Glutamatergic neuron (in vitro differentiated cells): ENCODE results near the gene ATP13A3. TPM values are rescaled to one million over a fixed set of nuclear protein-coding genes. Genes with fewer than 3 reads are reported as not detected.

Experiments
- DNase-seq: peaks from one replicate; pipeline ENCODE4 v3.0.0; 2022
- H3K27ac Mint-ChIP-seq: one replicate; pipeline ENCODE4 v1.8.0; 2020; ENCODE audit warnings: mild to moderate bottlenecking, mixed read lengths, inconsistent platforms; ENCODE audit not compliant: unreplicated experiment
- H3K27me3 Mint-ChIP-seq: one replicate; pipeline ENCODE4 v1.8.0; 2020; ENCODE audit warnings: mild to moderate bottlenecking, moderate library complexity, mixed read lengths, inconsistent platforms; ENCODE audit not compliant: unreplicated experiment
- H3K36me3 Mint-ChIP-seq: one replicate; pipeline ENCODE4 v1.8.0; 2020; ENCODE audit warnings: mild to moderate bottlenecking, mixed read lengths, inconsistent platforms; ENCODE audit not compliant: unreplicated experiment
- H3K4me1 Mint-ChIP-seq: one replicate; pipeline ENCODE4 v1.8.0; 2020; ENCODE audit warnings: mild to moderate bottlenecking, low read depth, mixed read lengths, inconsistent platforms; ENCODE audit not compliant: unreplicated experiment
- H3K4me3 Mint-ChIP-seq: one replicate; pipeline ENCODE4 v1.8.0; 2020; ENCODE audit warnings: mild to moderate bottlenecking, mixed read lengths, inconsistent platforms; ENCODE audit not compliant: unreplicated experiment
- H3K9me3 Mint-ChIP-seq: one replicate; pipeline ENCODE4 v1.8.0; 2020; ENCODE audit warnings: mild to moderate bottlenecking, moderate library complexity, mixed read lengths, inconsistent platforms; ENCODE audit not compliant: unreplicated experiment
- total RNA-seq: library from RNA; stranded (reverse); fragmentation: NEBNext Ultra II Directional; extraction: Animal tissue kit (Norgen Biotek cat#: 25700); gene quantifications from one replicate; pipeline ENCODE4 v1.2.1, GENCODE V29; 2021; ENCODE audit not compliant: unreplicated experiment
- TF ChIP-seq, protein P1 (sequence below): fragments of 200-600 bp; sonication (generic); IDR thresholded peaks from one replicate; pipeline ENCODE4 v1.5.0; 2021; ENCODE audit not compliant: partially characterized antibody, unreplicated experiment

ATP13A3 gene
- total RNA-seq, 1 donor from 2014 or later: 41.6 TPM

DNA sequence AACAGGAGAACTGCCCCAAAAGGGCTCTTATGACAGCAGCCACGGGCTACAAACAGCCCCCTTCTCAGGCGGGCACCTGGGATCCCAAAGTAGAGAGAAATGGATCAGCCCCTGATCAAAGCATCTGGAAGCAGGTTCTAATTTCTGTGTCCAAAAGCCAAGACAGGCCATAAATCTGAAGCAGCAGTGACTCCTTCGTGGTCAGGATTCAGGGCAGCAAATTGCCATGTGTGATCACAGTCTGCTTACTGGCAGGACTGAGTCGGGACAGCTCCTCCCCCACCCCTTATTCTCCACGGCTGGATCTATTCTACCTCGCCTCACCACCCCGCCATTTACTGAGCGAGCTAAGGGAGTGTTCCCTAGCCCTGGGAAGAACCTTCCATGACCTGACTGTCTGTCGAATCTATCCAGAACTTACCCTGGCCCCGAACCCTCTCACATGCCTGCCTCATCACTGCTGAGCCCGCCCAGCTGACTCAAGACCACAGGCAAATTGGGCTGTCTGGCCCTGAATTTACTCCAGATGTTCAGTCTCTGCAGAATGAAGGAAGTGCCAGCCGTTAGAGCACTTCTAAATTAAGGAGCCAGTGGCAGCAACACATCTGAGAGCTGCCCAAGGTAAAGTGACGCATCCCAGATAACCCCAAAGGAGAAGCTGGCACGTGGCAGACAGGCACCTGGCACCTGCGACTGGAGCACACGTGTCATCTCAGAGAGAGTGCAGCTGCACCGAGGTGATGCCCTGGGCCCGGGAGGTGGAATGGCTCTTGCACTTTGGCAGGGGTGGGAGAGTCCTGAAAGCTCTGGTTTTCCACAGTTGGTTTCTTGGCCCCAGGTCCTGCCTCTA lies 118.6 kb downstream of the ATP13A3 start:
- DNase-seq: no peak
- H3K4me3 Mint-ChIP-seq: no peak overlapping the region
- TF ChIP-seq, protein P1, sequence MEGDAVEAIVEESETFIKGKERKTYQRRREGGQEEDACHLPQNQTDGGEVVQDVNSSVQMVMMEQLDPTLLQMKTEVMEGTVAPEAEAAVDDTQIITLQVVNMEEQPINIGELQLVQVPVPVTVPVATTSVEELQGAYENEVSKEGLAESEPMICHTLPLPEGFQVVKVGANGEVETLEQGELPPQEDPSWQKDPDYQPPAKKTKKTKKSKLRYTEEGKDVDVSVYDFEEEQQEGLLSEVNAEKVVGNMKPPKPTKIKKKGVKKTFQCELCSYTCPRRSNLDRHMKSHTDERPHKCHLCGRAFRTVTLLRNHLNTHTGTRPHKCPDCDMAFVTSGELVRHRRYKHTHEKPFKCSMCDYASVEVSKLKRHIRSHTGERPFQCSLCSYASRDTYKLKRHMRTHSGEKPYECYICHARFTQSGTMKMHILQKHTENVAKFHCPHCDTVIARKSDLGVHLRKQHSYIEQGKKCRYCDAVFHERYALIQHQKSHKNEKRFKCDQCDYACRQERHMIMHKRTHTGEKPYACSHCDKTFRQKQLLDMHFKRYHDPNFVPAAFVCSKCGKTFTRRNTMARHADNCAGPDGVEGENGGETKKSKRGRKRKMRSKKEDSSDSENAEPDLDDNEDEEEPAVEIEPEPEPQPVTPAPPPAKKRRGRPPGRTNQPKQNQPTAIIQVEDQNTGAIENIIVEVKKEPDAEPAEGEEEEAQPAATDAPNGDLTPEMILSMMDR: no peak
- H3K27me3 Mint-ChIP-seq: peaks cover 5% of the 10 kb centered on the region
- no peaks in the 10 kb centered on the region for H3K36me3 Mint-ChIP-seq
- no peak overlapping the region for H3K27ac Mint-ChIP-seq
- peaks cover 3% of the 10 kb centered on the region for H3K4me1 Mint-ChIP-seq
- H3K9me3 Mint-ChIP-seq: peaks cover 4% of the 10 kb centered on the region

DNA sequence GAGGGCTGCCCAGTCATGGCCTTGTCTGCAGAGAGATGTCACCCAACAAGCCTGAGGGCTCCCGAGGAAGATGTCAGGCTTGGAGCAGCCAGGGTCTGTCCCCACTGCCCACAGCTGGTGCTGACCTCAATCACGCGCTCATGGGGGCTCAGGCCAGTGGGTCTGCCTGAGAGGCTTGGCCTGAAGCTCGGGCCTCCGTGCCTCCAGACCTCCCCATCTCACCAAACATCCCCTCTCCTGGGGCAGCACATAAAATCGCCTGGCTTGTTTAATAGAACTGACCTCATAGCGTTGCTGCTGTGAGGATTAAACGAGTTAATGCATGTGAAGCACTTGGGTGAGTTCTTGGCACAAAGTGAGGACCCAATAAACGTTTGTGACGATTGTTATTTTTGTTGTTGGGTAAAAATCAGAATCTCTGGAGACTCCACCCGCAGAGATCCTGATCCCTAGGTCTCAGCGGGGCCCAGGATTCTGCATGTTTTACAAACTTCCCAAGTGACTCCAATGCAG lies 120.8 kb downstream of the ATP13A3 start:
- DNase-seq: no peak
- H3K36me3 Mint-ChIP-seq: no peaks in the 10 kb centered on the region
- H3K9me3 Mint-ChIP-seq: peaks cover 4% of the 10 kb centered on the region
- no peak overlapping the region for H3K27ac Mint-ChIP-seq
- peaks cover 3% of the 10 kb centered on the region for H3K4me1 Mint-ChIP-seq
- no peak overlapping the region for H3K4me3 Mint-ChIP-seq
- peaks cover 4% of the 10 kb centered on the region for H3K27me3 Mint-ChIP-seq
- TF ChIP-seq, protein P1: no peak

DNA sequence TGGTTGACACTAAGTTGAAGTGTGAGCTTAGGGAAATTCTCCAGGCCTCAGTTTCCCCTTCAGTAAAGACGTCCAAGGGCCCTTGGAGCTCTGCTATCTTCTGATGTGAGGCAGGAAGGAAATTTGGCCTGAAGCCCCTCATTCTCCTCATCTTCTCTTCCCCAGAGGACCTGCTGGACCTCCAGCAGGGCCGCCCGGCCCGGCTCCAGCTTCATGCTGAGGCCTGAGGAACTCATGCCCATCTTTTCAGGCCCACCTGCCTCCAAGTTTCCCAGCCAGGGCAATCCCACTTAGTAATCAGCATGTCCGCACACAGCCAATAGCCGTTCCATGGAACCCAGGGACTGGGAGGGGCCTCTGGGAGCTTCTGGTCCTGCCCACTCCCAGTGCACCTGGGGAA lies 121.3 kb downstream of the ATP13A3 start:
- peaks cover 4% of the 10 kb centered on the region for H3K27me3 Mint-ChIP-seq
- no peak for DNase-seq
- H3K4me3 Mint-ChIP-seq: no peak overlapping the region
- TF ChIP-seq, protein P1: no peak
- peaks cover 4% of the 10 kb centered on the region for H3K9me3 Mint-ChIP-seq
- H3K4me1 Mint-ChIP-seq: peaks cover 3% of the 10 kb centered on the region
- no peak overlapping the region for H3K27ac Mint-ChIP-seq
- H3K36me3 Mint-ChIP-seq: no peaks in the 10 kb centered on the region

DNA sequence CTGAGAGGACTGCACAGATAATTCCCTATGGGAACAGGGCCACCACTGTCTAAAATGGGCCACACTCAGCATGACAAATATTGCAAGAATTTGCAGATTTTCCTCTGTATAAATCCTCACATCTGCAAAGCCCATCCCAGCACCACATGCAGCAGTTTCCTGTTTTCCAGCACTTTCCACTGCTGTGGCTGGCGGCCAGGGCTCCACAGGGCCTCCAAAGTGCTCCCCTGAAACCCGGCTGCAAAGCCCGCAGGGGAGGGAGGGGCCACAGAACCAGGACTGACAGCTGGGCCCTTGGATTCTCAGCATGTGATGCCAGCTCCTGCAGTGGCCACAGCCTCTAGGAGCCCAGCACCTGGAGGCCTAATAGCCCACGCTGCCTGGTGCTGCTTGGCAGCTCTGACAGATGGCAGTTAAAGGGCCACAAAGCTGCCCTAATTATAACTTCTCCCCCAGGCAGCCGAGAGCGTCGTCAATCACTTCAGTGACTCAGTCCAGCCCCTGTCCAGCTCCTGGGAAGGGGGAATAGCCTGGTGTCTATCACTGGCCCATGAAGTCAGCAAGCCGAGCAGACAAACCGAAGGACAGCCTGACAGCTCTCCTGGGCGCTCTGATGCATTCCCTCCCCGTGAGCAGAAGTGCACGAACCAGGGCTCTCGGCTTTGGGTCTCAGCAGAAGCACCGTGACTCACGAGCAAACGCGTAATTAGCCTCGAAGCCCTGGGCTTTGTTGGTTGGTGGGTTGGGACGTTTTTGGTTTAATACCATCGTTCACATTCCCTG lies 122.0 kb downstream of the ATP13A3 start:
- Mint-ChIP-seq H3K27ac (no peak overlapping the region), H3K4me3 (no peak overlapping the region), H3K4me1 (peaks cover 3% of the 10 kb centered on the region), H3K27me3 (peaks cover 3% of the 10 kb centered on the region), H3K9me3 (peaks cover 4% of the 10 kb centered on the region), H3K36me3 (peaks cover under 1% of the 10 kb centered on the region)
- TF ChIP-seq, protein P1: no peak
- DNase-seq: no peak
